Stimulated activated effector memory CD8-positive, alpha-beta T cell treated with anti-CD3 and anti-CD28 coated beads, Interleukin-12 subunit alpha, Interleukin-12 subunit beta, amount 100 ng/mL, for 72 hours (primary cell): Measurements from ENCODE around the gene CCDC146.

Experiments used
- ATAC-seq: fragments of 150-1000 bp; cut with Tn5 transposase; 2 replicates; pipeline ENCODE4 v1.10.0; 2021
- DNase-seq, 2 donors: peaks; one replicate each; pipeline ENCODE4 v3.0.0; 2021 to 2022; ENCODE audit warnings: low spot score in 2 of 2
- H3K27ac Mint-ChIP-seq: one replicate; pipeline ENCODE4 v1.8.0; 2022; ENCODE audit warnings: mild to moderate bottlenecking, mixed read lengths
- H3K36me3 Mint-ChIP-seq: one replicate; pipeline ENCODE4 v1.8.0; 2022; ENCODE audit warnings: mild to moderate bottlenecking, mixed read lengths
- H3K4me1 Mint-ChIP-seq: one replicate; pipeline ENCODE4 v1.8.0; 2022; ENCODE audit warnings: mixed read lengths
- H3K4me3 Mint-ChIP-seq: one replicate; pipeline ENCODE4 v1.8.0; 2022; ENCODE audit warnings: mild to moderate bottlenecking, mixed read lengths
- H3K9me3 Mint-ChIP-seq: one replicate; pipeline ENCODE4 v1.8.0; 2022; ENCODE audit warnings: mixed read lengths

Gene CCDC146

DNA sequence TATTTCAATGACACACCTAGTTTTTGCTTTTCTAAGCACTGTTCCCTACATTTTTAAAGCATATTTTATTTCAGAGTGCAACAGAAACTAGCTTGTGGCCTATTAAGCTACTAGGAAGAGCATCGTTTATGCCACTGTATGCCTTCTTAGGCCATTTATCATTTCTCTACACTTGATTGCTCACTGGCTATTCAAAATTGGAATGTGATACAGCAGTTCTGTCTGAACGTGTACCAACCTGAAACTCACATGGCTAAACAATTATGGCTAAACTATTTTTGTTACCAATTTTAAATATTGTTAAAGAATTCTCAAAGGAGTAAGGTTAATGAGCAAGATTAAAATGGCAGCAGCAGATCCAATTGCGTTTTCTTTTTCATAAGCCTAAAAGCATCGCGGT is 188.6 kb downstream of the CCDC146 start:
- Mint-ChIP-seq H3K4me1 (no peaks in the 10 kb centered on the region), H3K27ac (no peak overlapping the region), H3K9me3 (no peaks in the 10 kb centered on the region), H3K4me3 (no peak overlapping the region), H3K36me3 (peaks cover 14% of the 10 kb centered on the region)
- ATAC-seq (no peak), DNase-seq (no peak)

GRCh38 chr7:77313085-77313484 is 190.7 kb downstream of the CCDC146 start:
- H3K4me1 Mint-ChIP-seq = peaks cover 5% of the 10 kb centered on the region
- no peaks in the 10 kb centered on the region for H3K9me3 Mint-ChIP-seq
- H3K36me3 Mint-ChIP-seq = peaks cover 11% of the 10 kb centered on the region

DNA sequence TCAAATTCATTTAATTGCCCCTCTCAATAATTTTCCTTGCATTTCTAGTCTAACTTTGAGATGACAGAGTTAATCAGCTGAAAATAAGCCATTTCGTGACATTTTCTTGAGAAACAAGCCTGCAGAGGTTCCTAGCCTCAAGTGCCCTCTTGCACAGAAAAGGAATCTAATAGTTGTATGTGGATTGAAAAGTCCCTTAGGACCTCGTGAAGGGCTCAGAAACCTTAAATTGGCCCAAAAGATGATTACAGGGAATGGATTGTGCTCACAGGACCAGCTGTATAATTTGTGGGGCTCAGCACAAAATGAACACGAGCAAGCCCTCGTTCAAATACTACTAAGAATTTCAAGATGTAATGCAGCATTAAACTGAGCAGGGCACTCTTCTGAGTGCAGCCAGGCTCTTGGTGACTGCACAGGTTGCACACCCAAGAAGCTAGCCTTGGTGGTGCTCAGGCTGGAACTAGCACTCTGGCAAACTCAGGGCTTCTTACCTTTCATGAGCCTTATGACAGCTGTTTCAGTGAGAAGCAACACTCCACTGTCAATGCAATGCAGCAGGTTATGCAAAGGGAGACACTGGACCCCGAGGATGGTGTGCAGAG is 191.6 kb downstream of the CCDC146 start:
- H3K4me1 Mint-ChIP-seq = peaks cover 5% of the 10 kb centered on the region
- H3K9me3 Mint-ChIP-seq = no peaks in the 10 kb centered on the region
- DNase-seq = no peak
- no peak for ATAC-seq
- H3K27ac Mint-ChIP-seq = no peak overlapping the region
- peaks cover 8% of the 10 kb centered on the region for H3K36me3 Mint-ChIP-seq
- no peak overlapping the region for H3K4me3 Mint-ChIP-seq

More at GRCh38 chr7:77313085-77313484, 190.7 kb downstream of the CCDC146 start:
- Mint-ChIP-seq H3K27ac (no peak overlapping the region), H3K4me3 (no peak overlapping the region)
- no peak for ATAC-seq
- DNase-seq = no peak

DNA sequence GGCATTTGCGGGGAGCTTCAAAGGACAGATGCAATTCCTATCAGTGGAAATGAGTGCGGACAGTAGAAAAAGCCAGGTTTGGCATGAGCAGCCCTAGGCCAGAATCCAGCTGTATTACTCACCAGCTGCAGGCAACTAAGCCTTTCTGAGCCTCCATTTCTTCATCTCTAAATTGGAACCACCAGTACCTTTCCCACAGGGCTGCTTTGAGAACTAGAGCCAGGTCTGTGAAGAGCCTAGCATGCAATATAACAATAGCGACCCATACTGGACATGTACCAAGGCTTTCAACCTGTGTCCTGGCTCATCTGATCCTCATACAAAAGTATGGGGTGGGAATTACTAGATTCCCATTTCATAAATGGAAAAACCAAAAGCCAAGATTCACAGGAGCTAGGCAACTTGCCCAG is 192.8 kb downstream of the CCDC146 start:
- Mint-ChIP-seq H3K9me3 (no peaks in the 10 kb centered on the region), H3K4me1 (peaks cover 5% of the 10 kb centered on the region), H3K27ac (no peak overlapping the region), H3K4me3 (no peak overlapping the region), H3K36me3 (peaks cover 8% of the 10 kb centered on the region)
- ATAC-seq (no peak), DNase-seq (no peak)

- Mint-ChIP-seq H3K27ac (no peak overlapping the region), H3K4me3 (no peak overlapping the region), H3K36me3 (no peaks in the 10 kb centered on the region), H3K4me1 (peaks cover 5% of the 10 kb centered on the region), H3K9me3 (no peaks in the 10 kb centered on the region)
- ATAC-seq (no peak), DNase-seq (no peak)
These were observed 194.0 kb downstream of the CCDC146 start for GRCh38 chr7:77316219-77316978.

- no peak for ATAC-seq
- H3K36me3 Mint-ChIP-seq = peaks cover 6% of the 10 kb centered on the region
These were observed 195.6 kb downstream of the CCDC146 start for GRCh38 chr7:77318019-77318418.

DNA sequence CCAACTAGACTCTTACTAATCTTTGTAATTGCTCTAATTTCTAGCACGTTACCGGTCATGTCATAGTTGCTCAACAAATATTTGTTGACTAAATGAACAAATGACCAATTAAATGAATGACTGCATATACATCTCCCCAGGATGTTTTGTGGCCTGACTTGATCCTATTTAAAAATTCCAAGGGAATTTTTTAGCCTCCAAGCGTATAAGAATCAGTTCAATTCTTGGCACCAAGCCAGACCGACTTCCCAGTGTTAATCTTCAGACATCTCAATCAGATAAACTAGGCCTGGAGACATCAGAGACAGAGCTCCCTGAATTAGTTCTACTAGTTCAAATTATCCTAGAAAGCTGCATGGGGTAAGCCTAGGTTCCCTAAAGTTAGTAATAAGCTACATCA is 197.7 kb downstream of the CCDC146 start:
- Mint-ChIP-seq H3K27ac (peak overlapping the region; percentile 23), H3K4me1 (peaks cover 5% of the 10 kb centered on the region), H3K9me3 (no peaks in the 10 kb centered on the region), H3K36me3 (peaks cover 6% of the 10 kb centered on the region), H3K4me3 (no peak overlapping the region)
- DNase-seq (no peak), ATAC-seq (no peak)

More at GRCh38 chr7:77318019-77318418, 195.6 kb downstream of the CCDC146 start:
- H3K27ac Mint-ChIP-seq = no peak overlapping the region
- no peaks in the 10 kb centered on the region for H3K9me3 Mint-ChIP-seq
- DNase-seq = no peak
- H3K4me3 Mint-ChIP-seq = no peak overlapping the region
- peaks cover 5% of the 10 kb centered on the region for H3K4me1 Mint-ChIP-seq

DNA sequence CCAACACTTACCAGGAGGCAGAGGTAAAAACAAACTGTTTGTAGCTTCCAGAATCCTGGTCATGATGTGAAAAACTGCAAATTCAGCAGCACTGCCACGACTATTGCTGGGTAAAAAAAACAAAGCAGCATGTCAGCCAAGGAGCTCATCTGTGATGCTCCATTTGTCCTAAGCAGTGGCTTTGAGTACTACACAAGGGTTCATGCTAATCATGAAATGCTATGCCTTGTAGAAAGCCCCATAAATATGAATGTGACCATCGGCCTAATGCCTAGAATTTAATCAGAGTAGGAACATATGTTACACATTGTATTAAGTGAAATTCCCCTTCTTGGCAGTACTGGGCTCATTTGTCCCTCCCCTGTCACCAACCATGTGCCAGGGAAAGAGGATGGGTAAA is 198.3 kb downstream of the CCDC146 start:
- Mint-ChIP-seq H3K4me1 (peaks cover 6% of the 10 kb centered on the region), H3K27ac (no peak overlapping the region), H3K4me3 (no peak overlapping the region), H3K36me3 (peaks cover 6% of the 10 kb centered on the region), H3K9me3 (no peaks in the 10 kb centered on the region)
- DNase-seq = no peak
- no peak for ATAC-seq

DNA sequence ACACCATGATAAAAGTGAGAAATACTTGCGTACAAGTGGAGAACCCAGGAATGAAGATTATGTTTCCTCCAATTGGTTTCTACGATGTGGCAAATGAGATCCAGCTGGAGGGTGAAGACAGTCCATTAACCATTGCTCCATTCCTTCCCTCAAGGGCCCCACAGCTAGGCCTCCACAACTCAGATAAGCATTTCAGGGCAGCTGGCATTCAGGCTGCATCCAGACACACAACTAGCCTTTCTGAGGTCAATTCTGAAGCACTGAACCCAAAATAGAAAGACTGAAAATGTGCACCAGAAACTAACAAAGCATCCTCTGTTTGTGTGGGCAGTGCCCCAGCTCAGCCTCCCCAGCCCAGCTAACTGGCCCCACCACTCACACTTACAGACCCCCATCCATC is 198.9 kb downstream of the CCDC146 start:
- no peak for DNase-seq

GRCh38 chr7:77326131-77326530 is 203.7 kb downstream of the CCDC146 start:
- peaks cover 53% of the 10 kb centered on the region for H3K4me1 Mint-ChIP-seq
- no peak overlapping the region for H3K4me3 Mint-ChIP-seq
- H3K36me3 Mint-ChIP-seq = peaks cover 13% of the 10 kb centered on the region
- peak; percentile 33 for ATAC-seq
- H3K9me3 Mint-ChIP-seq = no peaks in the 10 kb centered on the region
- DNase-seq = no peak
- no peak overlapping the region for H3K27ac Mint-ChIP-seq

More for the DNA sequence above, 198.9 kb downstream of the CCDC146 start:
- peak overlapping the region; percentile 71 for H3K27ac Mint-ChIP-seq
- H3K4me3 Mint-ChIP-seq = no peak overlapping the region
- no peak for ATAC-seq
- peaks cover 12% of the 10 kb centered on the region for H3K4me1 Mint-ChIP-seq
- no peaks in the 10 kb centered on the region for H3K9me3 Mint-ChIP-seq
- H3K36me3 Mint-ChIP-seq = peaks cover 6% of the 10 kb centered on the region

GRCh38 chr7:77327067-77327931 is 204.9 kb downstream of the CCDC146 start:
- peak overlapping the region; percentile 63 for H3K27ac Mint-ChIP-seq
- ATAC-seq (no peak), DNase-seq (no peak)
- no peak overlapping the region for H3K4me3 Mint-ChIP-seq
- no peaks in the 10 kb centered on the region for H3K9me3 Mint-ChIP-seq
- peaks cover 10% of the 10 kb centered on the region for H3K36me3 Mint-ChIP-seq
- H3K4me1 Mint-ChIP-seq = peaks cover 63% of the 10 kb centered on the region

GRCh38 chr7:77327932-77328628 is 205.7 kb downstream of the CCDC146 start:
- Mint-ChIP-seq H3K4me3 (peak overlapping the region; percentile 28), H3K4me1 (peaks cover 63% of the 10 kb centered on the region), H3K27ac (peak overlapping the region; percentile 63), H3K36me3 (peaks cover 8% of the 10 kb centered on the region), H3K9me3 (no peaks in the 10 kb centered on the region)
- peak; percentile 16 for ATAC-seq
- no peak for DNase-seq

DNA sequence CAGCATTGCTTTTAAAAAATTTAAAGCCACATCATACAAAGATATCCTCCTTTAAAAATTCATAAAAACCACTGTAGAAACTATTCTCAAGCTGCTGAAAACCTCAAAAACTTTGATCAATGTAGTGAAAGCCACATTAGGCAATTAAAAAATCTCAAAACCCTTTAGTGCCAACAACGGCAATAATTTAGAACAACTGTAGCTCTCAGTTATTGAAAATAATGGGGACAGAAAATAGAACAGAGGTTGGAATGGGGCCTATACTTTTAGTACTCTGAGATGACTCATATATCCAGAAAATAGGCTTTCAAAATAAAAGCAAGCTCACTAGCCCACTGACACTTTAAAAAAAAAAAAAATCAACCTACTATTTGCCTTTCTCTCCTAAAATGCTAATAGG is 206.3 kb downstream of the CCDC146 start:
- H3K36me3 Mint-ChIP-seq = peaks cover 8% of the 10 kb centered on the region
- peaks cover 63% of the 10 kb centered on the region for H3K4me1 Mint-ChIP-seq
- H3K27ac Mint-ChIP-seq = peak overlapping the region; percentile 63
- no peak for DNase-seq
- no peak for ATAC-seq
- H3K9me3 Mint-ChIP-seq = no peaks in the 10 kb centered on the region
- peak overlapping the region; percentile 28 for H3K4me3 Mint-ChIP-seq

GRCh38 chr7:77329466-77330168 is 207.2 kb downstream of the CCDC146 start:
- DNase-seq (no peak), ATAC-seq (peak; percentile 80)
- Mint-ChIP-seq H3K27ac (peak overlapping the region; percentile 23), H3K4me1 (peaks cover 63% of the 10 kb centered on the region), H3K4me3 (peak overlapping the region; percentile 29), H3K9me3 (no peaks in the 10 kb centered on the region), H3K36me3 (peaks cover 8% of the 10 kb centered on the region)
